HG02678 (cell line): ENCODE results near the gene ACSL5.
"Not testable (repeated sequence)": the region's sequence is repeated elsewhere in the genome, so short reads cannot be mapped to it uniquely, and the experiment has no call there.

Experiments used
- ATAC-seq: cut with Tn5 transposase; IDR thresholded peaks from one replicate; pipeline ENCODE4 v1.9.1; 2021; ENCODE audit warnings: mild to moderate bottlenecking, moderate library complexity; ENCODE audit not compliant: unreplicated experiment

ACSL5 gene

DNA sequence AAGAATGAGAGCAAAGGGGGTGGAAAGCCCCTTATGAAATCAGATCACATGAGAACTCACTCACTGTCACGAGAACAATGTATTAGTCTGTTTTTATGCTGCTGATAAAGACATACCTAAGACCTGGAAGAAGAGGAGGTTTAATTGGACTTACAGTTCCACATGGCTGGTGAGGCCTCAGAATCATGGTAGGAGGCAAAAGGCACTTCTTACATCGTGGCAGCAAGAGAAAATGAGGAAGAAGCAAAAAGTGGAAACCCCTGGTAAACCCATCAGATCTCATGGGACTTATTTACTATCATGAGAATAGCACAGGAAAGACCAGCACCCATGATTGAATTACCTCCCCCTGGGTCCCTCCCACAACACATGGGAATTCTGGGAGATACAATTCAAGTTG is 32.9 kb downstream of the ACSL5 start:
- not testable (repeated sequence) for ATAC-seq

DNA sequence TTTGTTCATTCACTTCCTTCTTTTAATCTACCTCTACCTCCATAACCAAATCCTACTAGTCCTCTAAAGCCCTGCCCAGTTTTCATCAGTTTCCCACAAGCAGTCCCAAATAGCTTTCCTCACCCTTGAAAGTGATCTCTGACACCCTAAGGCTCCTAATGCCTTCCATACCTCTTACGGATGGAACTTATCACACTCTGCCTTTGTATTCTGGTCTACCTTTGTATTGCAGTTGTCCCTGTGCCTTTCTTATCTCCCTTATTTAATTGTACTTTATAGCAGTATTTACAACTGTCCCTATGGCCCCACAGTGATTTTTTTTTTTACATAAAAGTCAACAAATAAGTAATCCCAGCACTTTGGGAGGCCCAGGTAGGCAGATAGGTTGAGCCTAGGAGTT is 33.8 kb downstream of the ACSL5 start:
- ATAC-seq: no peak

DNA sequence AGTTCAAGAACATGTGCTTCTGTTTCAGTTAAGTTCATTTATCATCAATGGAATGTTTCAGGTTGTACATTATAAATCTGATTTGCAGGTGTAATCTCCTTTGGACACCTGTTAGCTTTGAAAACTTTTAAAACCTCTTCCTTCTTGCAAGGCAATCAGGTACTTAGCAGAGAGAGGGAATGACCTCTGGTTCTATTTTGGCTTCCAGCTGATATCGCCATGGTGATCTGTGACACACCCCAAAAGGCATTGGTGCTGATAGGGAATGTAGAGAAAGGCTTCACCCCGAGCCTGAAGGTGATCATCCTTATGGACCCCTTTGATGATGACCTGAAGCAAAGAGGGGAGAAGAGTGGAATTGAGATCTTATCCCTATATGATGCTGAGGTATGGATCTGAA is 35.4 kb downstream of the ACSL5 start:
- no peak for ATAC-seq

DNA sequence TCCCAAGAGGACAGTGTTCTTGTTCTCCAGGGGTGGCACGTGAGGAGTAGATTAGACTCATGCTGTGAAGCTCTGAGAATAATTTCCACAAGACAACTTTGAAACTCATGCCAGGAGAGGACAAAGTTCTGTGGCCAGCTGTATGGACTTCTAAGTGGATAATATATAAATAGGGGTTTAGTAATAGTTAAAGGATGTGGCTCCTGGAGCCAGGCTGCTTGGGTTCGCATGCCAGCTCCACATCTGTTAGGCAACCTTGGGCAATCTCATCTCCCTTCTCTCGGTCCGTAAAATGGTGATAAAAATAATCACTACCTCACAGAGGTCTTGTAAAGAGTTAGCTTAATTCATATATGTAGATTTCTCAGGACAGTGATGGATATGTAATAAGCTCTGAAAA is 35.8 kb downstream of the ACSL5 start:
- ATAC-seq: no peak

DNA sequence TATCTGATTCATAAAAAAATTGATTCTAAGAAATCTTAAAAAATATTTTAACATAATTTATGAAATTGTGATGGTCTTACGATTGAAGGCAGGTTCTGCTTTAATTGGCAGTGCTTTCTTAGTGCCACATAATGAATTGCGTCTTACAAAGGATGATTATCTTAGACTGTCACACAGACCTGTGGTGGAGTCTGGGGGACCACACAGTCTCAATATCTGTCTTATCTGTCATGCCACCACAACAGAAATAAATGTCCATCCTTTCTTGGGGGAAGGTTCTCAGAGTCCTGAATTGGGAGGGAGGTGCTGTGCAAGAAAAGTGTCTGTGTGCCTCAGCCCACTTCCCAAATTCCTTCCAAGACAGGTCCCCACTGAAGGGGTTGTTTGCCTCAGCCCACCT is 38.8 kb downstream of the ACSL5 start:
- no peak for ATAC-seq

DNA sequence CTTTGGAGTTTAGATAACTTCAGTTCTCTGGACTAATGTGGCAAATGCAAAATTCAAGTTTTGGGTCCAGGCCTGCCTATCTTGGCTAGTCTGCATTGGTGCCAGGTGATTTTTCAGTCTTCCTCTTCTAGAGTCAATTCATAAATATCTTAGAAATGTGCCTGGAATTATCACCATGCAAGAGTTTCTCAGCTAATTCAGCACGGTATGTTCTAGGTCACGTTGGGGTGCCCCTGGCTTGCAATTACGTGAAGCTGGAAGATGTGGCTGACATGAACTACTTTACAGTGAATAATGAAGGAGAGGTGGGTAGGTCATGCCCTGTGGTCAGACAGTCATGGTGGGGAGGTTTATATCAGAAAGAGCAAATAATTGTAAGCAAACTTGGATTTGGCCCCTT is 47.8 kb downstream of the ACSL5 start:
- no peak for ATAC-seq

DNA sequence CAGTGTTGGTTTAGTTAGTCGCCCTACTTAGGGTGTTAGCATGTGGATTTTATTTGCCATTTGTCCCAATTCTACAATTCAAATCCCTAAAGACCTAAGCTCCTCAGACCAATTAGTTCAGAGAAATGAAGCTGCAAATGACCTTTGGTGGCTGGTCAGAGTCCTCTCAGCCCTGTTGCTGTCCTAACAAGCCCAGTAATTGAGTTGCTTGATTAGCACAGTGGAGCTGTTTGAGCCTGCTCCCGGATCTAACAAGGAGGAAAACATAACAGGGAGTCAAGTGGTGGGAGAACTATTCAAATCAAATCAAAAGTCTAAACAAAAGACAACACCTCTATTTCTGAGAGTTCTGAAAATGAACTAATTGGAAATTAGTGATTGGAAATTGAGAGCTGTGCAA is 50.7 kb downstream of the ACSL5 start:
- no peak for ATAC-seq

DNA sequence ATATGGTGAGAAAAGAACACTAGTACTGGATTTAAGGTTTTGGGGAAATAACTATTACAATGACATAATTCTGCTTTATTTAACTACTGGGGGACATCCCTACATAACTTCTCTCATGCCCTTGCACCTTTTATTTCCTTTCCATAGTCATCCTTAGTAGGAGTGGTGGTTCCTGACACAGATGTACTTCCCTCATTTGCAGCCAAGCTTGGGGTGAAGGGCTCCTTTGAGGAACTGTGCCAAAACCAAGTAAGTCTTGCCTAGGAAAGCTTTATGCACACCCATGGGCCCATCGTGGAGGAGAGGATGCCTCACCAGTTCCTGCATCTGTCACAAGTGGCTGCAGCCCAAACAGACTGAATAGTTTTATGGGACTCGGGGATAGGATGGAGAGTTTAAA is 52.2 kb downstream of the ACSL5 start:
- ATAC-seq: no peak

DNA sequence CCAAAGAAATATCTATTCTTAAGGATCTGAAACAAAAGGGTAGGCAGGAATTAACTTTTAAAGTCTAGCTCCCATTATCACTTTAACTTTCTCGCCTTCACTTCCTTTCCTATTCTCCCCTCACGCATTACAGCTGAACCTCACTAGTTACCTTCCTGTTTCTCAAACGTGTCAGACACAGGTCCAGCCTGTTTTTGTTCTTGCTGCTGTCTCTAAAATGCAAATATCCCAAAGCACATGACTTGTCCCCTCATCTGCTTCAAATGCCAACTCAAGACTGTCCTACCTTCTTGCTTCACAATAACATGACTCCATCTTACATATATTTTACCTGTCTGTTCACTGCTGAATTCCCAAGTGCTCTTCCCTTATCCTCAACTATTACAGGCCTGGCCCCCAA is 55.2 kb downstream of the ACSL5 start:
- no peak for ATAC-seq

DNA sequence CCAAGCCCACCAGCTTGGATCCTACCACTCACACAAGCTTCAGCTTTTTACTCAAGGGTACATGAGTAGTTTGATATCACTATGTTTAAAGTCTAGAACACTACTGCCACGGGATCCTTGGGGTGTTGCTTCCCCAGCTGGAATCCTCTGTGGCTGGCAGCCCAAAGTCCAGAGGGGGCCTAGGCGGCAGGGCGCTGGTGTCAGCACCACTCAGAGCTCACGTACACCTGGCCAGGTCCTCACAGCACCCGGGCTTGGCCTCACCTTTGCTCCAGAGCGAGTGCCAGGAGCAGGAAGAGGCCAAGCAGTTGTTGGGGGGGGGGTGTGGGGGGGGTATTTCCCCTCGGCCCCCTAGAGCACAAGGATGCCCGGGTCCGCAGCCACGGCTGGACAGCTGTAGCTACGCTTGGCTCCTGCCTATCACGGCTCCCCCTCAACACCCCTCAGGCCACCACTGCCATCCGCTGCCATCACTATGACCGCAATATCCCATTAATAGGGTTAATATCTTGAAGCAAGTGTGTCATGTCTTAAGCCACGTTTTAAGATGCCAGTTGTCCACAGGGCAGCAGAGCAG is 55.8 kb downstream of the ACSL5 start:
- ATAC-seq: no peak

DNA sequence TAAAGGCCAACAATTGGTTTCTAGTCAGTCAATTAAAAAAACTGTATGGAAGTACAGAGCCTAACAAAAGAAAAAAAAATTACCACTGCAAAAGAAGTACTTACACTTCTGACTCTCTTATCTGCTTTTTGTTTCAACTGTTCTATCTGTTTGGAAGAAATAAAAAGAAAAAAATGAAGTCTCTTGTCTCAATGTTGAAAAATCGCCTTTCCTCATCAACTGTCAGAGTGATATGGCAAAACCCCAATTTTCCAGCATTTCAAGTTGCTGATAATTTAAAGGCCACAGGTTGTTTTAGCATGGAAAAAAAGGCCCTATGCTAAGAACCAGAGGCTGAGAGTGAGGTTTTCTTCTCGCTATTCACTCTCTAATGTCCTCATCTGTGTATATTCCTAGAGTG is 59.2 kb downstream of the ACSL5 start:
- ATAC-seq: no peak

DNA sequence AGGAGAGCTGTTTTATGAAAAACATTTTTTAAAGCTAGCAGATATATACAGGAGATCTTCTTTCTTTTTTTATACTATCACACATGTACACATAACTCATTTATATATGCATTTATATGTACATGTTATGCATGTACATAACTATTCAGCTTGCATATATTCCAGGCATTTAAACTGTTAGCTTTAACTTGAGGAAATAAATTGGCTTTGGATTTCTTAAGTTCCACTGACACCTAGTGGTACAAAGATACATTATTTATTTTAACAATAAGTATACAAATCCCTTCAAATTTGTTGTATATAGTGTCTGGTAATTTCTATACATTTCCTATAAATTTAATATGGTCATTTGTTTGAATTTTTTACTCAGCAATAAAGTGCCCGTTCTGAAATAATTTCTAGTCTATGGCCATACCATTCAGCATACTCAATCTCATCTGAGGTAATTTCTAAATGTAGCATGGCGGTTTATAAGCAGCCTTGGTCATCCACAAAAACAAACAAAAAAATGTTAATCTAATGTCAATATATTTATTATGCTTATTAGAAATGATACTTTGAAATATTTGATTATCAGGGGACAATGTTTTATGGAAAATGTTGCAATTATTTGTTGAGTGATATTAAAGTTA is 61.2 kb downstream of the ACSL5 start:
- ATAC-seq: no peak

DNA sequence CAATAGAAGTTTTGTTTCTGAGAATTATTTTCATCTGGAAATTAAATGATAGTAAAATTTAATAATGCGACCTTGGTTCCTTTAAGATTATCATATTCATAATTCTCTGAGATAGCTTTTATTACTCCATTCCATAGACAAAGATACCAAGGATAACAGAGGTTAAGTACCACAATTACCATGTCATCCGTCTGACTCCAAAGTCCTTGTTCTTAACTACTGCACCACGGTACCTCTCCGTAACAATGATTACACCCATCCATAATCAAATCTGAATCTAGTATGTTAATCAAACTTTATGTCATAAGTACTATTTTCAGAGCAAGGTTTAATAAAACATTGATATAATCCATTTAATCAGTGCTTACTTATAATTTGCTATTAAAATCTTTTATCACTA is 64.4 kb downstream of the ACSL5 start:
- ATAC-seq: no peak

DNA sequence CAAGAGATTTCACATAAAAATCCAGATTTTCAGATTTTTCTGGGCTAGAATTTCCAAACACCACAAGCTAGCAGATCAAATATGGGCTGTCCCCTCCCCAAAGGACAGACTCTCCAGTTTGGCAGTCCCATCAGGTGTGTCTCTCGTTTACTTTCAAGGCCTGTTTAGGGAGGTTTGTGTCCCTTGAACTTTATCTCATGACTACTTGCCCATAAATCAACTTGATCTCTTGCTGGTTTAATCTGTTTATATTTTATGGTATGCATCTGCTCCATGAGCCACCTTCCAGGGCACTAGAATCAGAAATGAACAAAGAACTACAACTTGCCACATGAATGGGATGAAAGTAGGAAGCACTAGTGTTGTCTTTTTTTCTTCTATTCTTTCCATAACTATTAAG is 67.6 kb downstream of the ACSL5 start:
- no peak for ATAC-seq

DNA sequence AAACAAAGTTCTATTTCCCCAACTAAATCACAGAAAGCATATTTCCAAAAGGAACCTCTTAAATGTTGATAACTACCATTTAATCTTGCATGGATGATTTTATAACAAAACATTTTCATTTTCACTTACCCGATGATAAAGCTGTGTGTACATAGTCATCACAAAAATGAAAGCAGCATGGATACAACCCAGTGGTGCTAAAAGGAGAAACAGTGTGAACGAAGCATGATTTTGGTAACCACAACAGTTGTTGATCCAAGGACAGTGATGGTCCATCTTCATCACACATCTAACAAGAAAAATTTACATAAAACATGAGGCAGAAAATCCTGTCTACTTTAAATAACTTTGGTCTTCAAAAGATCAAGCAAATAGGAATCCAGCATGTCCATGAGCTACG is 68.1 kb downstream of the ACSL5 start:
- ATAC-seq: no peak

DNA sequence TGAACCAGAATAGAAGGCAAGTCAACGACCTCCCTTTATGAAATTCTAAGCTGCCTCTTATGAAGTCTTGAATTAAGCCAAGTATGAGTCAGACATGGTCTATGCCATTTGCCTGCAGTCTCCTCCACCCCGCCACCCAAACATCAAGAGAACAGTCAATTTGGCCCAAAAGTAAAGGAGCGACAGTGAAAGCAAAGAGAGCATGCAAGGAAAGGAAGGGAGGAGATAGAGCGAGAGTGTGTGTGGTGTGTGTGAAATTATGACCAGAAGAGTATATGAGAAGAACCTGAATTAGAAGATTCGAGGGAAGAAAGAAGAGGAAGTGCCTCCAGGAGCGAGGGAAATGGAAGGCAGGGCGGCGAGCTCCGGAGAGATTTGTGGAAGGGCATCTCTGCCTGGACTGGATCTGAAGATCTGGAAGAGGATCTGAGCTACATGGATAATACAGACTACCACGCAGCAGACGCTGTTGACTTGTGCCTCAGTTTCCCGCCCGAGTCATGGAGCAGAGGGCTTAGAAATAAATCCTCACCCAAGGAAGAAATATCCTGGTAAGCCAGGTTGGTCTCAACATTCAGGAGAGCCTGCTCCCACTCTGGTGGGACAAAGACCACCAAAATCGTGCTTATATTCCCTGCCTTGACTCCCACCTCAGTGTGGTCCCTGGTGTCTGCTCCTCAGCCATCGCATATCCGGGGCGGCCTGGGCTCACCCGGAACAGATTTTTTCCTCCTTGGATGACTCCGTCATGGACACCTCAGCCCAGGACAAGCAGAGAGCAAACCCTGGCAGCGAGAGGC is 72.3 kb downstream of the ACSL5 start:
- ATAC-seq: no peak

DNA sequence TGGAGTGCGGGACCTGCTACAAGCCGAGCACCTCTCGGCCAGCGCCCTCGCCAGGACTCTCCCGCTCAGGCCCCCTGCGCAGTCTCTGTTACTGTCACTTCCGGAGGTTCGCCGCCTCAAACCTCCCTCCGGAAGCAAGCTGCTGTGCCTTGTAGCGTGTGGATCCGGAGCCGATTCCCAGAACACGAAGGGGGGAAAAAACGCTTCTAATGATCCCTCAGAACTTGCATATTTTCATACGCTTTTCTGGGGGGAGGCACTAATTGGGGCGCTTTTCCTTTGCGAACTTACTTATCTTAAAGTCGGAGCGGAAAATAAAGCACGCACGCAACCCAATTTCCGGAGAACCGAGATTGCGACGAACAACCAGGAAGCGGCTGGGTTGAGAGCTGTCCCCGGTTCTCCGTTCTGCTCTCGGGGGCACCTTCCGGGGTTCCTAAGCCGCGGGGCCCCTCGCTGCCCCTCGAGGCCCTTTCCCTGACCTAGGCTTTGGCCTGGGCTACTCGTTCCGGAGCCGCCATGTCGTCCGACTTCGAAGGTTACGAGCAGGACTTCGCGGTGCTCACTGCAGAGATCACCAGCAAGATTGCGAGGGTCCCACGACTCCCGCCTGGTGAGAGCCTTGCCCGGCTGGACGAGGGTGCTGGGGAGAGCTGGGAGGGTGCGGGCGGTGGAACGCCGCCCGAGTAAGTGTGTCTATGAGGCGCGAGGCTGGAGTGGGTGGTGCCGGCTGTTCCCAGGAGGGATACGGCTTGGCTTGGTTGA is 73.1 kb downstream of the ACSL5 start, which contains the start of the genes VTI1A and ZDHHC6:
Gene VTI1A (plus strand): TSS at position 361 of the 765 bp plus-strand sequence. CDS start 159 bp downstream, at position 520.
Gene ZDHHC6 (minus strand): TSS at position 60 of the 765 bp plus-strand sequence. CDS start 1,478 bp downstream, outside the sequence.
- ATAC-seq: peak; percentile 94

DNA sequence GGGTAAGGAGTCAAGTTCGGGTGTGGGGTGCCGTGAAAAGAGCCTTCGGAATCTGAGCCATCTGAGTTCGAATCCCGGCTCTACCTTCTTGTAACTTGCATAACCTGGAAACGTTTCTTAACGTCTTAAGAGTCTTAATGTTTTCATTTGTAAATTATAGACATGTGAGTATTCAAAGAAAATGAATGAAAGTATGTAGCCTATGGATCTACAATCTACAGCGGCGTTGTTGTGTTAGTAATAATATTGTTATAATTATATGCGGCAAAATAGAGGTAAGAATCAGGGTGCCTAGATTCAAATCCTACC is 73.7 kb downstream of the ACSL5 start:
- no peak for ATAC-seq

DNA sequence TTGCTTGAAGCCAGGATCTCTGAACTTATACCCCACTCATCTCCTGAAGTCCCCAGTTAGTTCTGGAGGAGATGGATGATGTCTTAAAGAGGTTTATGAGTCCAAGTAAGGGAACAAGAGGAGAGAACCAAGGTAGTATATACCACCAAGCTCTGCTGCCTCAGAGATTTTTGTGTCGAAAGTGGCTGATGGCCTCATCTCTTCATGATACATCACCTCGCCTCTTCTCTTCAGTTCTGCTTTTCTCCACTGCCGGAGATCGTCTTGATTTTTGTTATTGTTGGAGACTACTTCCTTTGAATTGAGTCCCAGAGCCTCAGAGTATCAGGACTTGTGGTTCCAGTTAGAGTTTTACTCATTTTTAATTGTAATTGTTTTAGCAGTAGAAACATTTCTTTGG is 75.0 kb downstream of the ACSL5 start:
- ATAC-seq: no peak

DNA sequence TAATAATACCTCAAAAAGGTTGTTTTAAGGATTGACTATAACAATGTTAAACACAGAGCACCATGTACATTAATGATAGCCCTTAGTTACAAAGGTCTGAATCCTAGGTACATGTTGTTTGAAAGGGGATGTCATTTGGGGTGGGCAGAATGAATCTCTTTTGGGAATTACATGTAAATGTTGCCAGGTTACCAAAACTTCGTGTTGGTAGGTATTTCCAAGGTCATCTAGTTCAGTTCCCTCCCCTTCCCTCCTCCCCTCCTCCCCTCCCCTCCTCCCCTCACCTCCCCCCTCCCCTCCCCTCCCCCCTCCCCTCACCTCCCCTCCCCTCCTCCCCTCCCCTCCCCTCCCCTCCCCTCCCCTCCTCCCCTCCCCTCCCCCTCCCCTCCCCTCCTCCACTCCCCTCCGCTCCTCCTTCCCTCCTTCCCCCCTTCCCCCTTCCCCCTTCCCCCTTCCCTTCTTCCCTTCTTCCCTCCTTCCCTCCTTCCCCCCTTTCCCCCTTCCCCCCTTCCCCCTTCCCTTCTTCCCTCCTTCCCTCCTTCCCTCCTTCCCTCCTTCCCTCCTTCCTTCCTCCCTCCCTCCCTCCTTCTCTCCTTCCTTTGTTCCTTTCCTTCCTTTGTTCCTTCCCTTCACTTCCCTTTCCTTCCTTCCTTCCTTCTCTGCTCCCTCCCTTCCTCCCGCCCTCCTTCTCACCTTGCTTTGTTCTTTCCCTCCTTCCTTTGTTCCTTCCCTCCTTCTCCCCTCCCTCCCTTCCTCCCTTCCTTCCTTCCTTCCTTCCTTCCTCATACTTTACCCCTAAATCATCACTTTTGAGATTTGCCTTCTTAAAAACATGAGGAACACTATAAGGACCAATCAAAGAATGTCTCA is 81.2 kb downstream of the ACSL5 start:
- no peak for ATAC-seq

DNA sequence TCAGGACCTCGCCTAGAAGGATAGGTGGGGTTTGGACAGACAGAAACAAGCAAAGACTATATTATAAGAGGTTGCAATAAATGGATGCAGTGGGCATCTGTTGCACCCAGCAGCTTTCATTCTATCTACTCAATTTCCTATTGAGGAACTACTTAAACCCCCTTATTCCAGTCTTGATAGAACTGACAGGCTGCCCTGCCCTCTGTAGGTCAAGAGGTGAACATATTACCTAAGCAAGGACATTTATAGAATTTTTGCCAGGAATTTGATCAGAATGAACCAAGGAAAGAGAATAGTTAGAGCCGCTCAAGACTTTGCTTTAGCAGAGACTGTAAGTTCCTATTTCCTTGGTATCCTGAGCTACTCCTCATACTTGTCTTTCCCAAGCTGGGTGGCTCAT is 82.6 kb downstream of the ACSL5 start:
- ATAC-seq: no peak
